Activated CD8-positive, alpha-beta memory T cell treated with anti-CD3 and anti-CD28 coated beads, Interleukin-2, amount 10 ng/mL, durations not matched to agents 7 days and 5 days (primary cell): ENCODE measurements around the gene RIN1. TPM values are rescaled to one million over a fixed set of nuclear protein-coding genes. Genes with fewer than 3 reads are reported as not detected.

Experiments
- ATAC-seq: fragments of 150-1000 bp; cut with Tn5 transposase; one replicate; pipeline ENCODE4 v1.10.0; 2021; ENCODE audit warnings: moderate library complexity
- CTCF ChIA-PET: fragments of 350-600 bp; sonication (Branson Sonifier 250); formaldehyde crosslinking; loops from one replicate; lab custom pipeline; 2021; ENCODE audit warnings: antibody characterized with exemption; lab: Charles Lee
- DNase-seq: peaks from one replicate; pipeline ENCODE4 v3.0.0-alpha.2; 2020
- H3K27ac Mint-ChIP-seq: one replicate; pipeline ENCODE4 v1.8.0; 2021; ENCODE audit warnings: mild to moderate bottlenecking, mixed read lengths
- H3K27me3 Mint-ChIP-seq: one replicate; pipeline ENCODE4 v1.8.0; 2021; ENCODE audit warnings: mixed read lengths
- H3K36me3 Mint-ChIP-seq: one replicate; pipeline ENCODE4 v1.8.0; 2021; ENCODE audit warnings: mild to moderate bottlenecking, mixed read lengths
- H3K4me1 Mint-ChIP-seq: one replicate; pipeline ENCODE4 v1.8.0; 2021; ENCODE audit warnings: mixed read lengths
- H3K4me3 Mint-ChIP-seq: one replicate; pipeline ENCODE4 v1.8.0; 2021; ENCODE audit warnings: mild to moderate bottlenecking, moderate library complexity, mixed read lengths
- H3K9me3 Mint-ChIP-seq: one replicate; pipeline ENCODE4 v1.8.0; 2022; ENCODE audit warnings: low read depth, mixed read lengths
- total RNA-seq, 2 experiments: library from RNA; stranded (reverse); gene quantifications; one replicate each; pipeline ENCODE4 v1.2.3, GENCODE V29; 2021

Gene RIN1
- total RNA-seq, 2 experiments from 2014 or later: 0.68 to 2.5 TPM

GRCh38 chr11:66317322-66317722 lies 18.9 kb downstream of the RIN1 start:
- Mint-ChIP-seq H3K4me1 (peaks cover 59% of the 10 kb centered on the region), H3K36me3 (peaks cover 20% of the 10 kb centered on the region), H3K27me3 (no peaks in the 10 kb centered on the region), H3K4me3 (peak overlapping the region; percentile 56), H3K27ac (peak overlapping the region; percentile 99), H3K9me3 (peaks cover 2% of the 10 kb centered on the region)
- CTCF ChIA-PET: interaction anchor here (0.8 to 2.7 kb wide), 10 partner anchors 9 to 121 kb away, joined by 3 to 14 read pairs (median 4); partner anchors contain the start of genes MRPL11, RIN1 and YIF1A
- ATAC-seq: peak; percentile 15
- peak; percentile 79 for DNase-seq

GRCh38 chr11:66316849-66317251 lies 19.4 kb downstream of the RIN1 start, which contains the start of gene CD248:
Gene CD248 (minus strand): TSS chr11:66317044. CDS start chr11:66317027, 17 bp downstream.
- peak within 1 kb of the TSS; percentile 69 for H3K4me3 Mint-ChIP-seq
- H3K4me1 Mint-ChIP-seq: peaks cover 59% of the 10 kb centered on the region
- H3K27me3 Mint-ChIP-seq: no peaks in the 10 kb centered on the region
- ATAC-seq (peak; percentile 8), DNase-seq (peak; percentile 68)
- H3K9me3 Mint-ChIP-seq: peaks cover 2% of the 10 kb centered on the region
- peak within 1 kb of the TSS; percentile 99 for H3K27ac Mint-ChIP-seq
- H3K36me3 Mint-ChIP-seq: peaks cover 20% of the 10 kb centered on the region
- CTCF ChIA-PET: interaction anchor here (0.8 to 2.7 kb wide), 9 partner anchors 10 to 122 kb away, joined by 3 to 14 read pairs (median 4); partner anchors contain the start of genes MRPL11, RIN1 and YIF1A

GRCh38 chr11:66315921-66316811 lies 20.1 kb downstream of the RIN1 start:
- DNase-seq (peak; percentile 61), ATAC-seq (no peak)
- Mint-ChIP-seq H3K27me3 (no peaks in the 10 kb centered on the region), H3K9me3 (peaks cover 2% of the 10 kb centered on the region), H3K4me1 (peaks cover 63% of the 10 kb centered on the region), H3K36me3 (peaks cover 20% of the 10 kb centered on the region), H3K27ac (peak overlapping the region; percentile 82), H3K4me3 (peak overlapping the region; percentile 69)
- CTCF ChIA-PET: interaction anchor here (0.8 to 7.0 kb wide), 7 partner anchors 11 to 70 kb away, joined by 3 to 174 read pairs (median 6); partner anchors contain the start of genes RIN1 and YIF1A

GRCh38 chr11:66315498-66315885 lies 20.7 kb downstream of the RIN1 start:
- peaks cover 63% of the 10 kb centered on the region for H3K4me1 Mint-ChIP-seq
- peaks cover 20% of the 10 kb centered on the region for H3K36me3 Mint-ChIP-seq
- peak overlapping the region; percentile 69 for H3K4me3 Mint-ChIP-seq
- peaks cover 2% of the 10 kb centered on the region for H3K9me3 Mint-ChIP-seq
- CTCF ChIA-PET: interaction anchor here (1.0 to 7.0 kb wide), 2 partner anchors 17 to 29 kb away, joined by 3 to 174 read pairs; partner anchors contain the start of gene RIN1
- peak overlapping the region; percentile 82 for H3K27ac Mint-ChIP-seq
- ATAC-seq: no peak
- DNase-seq: no peak
- no peaks in the 10 kb centered on the region for H3K27me3 Mint-ChIP-seq

GRCh38 chr11:66314561-66315497 lies 21.4 kb downstream of the RIN1 start:
- DNase-seq (no peak), ATAC-seq (no peak)
- Mint-ChIP-seq H3K4me1 (peaks cover 59% of the 10 kb centered on the region), H3K27ac (peak overlapping the region; percentile 91), H3K27me3 (no peaks in the 10 kb centered on the region), H3K4me3 (peak overlapping the region; percentile 89), H3K36me3 (peaks cover 15% of the 10 kb centered on the region), H3K9me3 (no peaks in the 10 kb centered on the region)
- CTCF ChIA-PET: interaction anchor here (1.0 to 7.0 kb wide), 3 partner anchors 11 to 28 kb away, joined by 3 to 174 read pairs (median 75); partner anchors contain the start of gene RIN1

GRCh38 chr11:66314186-66314501 lies 22.1 kb downstream of the RIN1 start:
- no peak for DNase-seq
- CTCF ChIA-PET: interaction anchor here (2.0 to 7.0 kb wide), 5 partner anchors 12 to 95 kb away, joined by 5 to 174 read pairs (median 75); partner anchors contain the start of gene RIN1
- peak overlapping the region; percentile 89 for H3K4me3 Mint-ChIP-seq
- H3K4me1 Mint-ChIP-seq: peaks cover 53% of the 10 kb centered on the region
- peak overlapping the region; percentile 91 for H3K27ac Mint-ChIP-seq
- H3K36me3 Mint-ChIP-seq: peaks cover 13% of the 10 kb centered on the region
- no peaks in the 10 kb centered on the region for H3K9me3 Mint-ChIP-seq
- ATAC-seq: no peak
- peaks cover under 1% of the 10 kb centered on the region for H3K27me3 Mint-ChIP-seq

- H3K27ac Mint-ChIP-seq: peak overlapping the region; percentile 91
- peaks cover 8% of the 10 kb centered on the region for H3K36me3 Mint-ChIP-seq
Measured at GRCh38 chr11:66313321-66314185, 22.7 kb downstream of the RIN1 start.

GRCh38 chr11:66312549-66313320 lies 23.5 kb downstream of the RIN1 start:
- Mint-ChIP-seq H3K9me3 (no peaks in the 10 kb centered on the region), H3K27me3 (peaks cover 3% of the 10 kb centered on the region), H3K4me1 (peaks cover 40% of the 10 kb centered on the region), H3K4me3 (peak overlapping the region; percentile 89), H3K36me3 (peaks cover 7% of the 10 kb centered on the region), H3K27ac (peak overlapping the region; percentile 98)
- DNase-seq: peak; percentile 99
- peak; percentile 79 for ATAC-seq
- CTCF ChIA-PET: interaction anchor here (0.5 to 7.0 kb wide), 28 partner anchors 9 to 1261 kb away, joined by 3 to 174 read pairs (median 8); partner anchors contain the start of genes B4GAT1, BRMS1, DPP3 and MRPL11

More at GRCh38 chr11:66313321-66314185, 22.7 kb downstream of the RIN1 start:
- ATAC-seq (no peak), DNase-seq (no peak)
- CTCF ChIA-PET: interaction anchor here (0.5 to 7.0 kb wide), 19 partner anchors 9 to 197 kb away, joined by 3 to 174 read pairs (median 13); partner anchors contain the start of genes B4GAT1, BRMS1, DPP3 and MRPL11
- Mint-ChIP-seq H3K4me3 (peak overlapping the region; percentile 89), H3K9me3 (no peaks in the 10 kb centered on the region), H3K4me1 (peaks cover 47% of the 10 kb centered on the region), H3K27me3 (peaks cover 3% of the 10 kb centered on the region)

GRCh38 chr11:66311965-66312548 lies 24.2 kb downstream of the RIN1 start:
- Mint-ChIP-seq H3K27ac (peak overlapping the region; percentile 98), H3K9me3 (no peaks in the 10 kb centered on the region), H3K27me3 (peaks cover 5% of the 10 kb centered on the region), H3K4me1 (peaks cover 34% of the 10 kb centered on the region), H3K4me3 (peak overlapping the region; percentile 89), H3K36me3 (peaks cover 7% of the 10 kb centered on the region)
- ATAC-seq (peak; percentile 72), DNase-seq (peak; percentile 97)
- CTCF ChIA-PET: interaction anchor here (0.6 to 7.0 kb wide), 33 partner anchors 10 to 487 kb away, joined by 3 to 174 read pairs (median 6); partner anchors contain the start of genes B4GAT1, BRMS1, DPP3 and MRPL11

GRCh38 chr11:66311470-66311964 lies 24.7 kb downstream of the RIN1 start:
- Mint-ChIP-seq H3K4me1 (peaks cover 34% of the 10 kb centered on the region), H3K4me3 (peak overlapping the region; percentile 89), H3K36me3 (peaks cover 7% of the 10 kb centered on the region), H3K27me3 (peaks cover 5% of the 10 kb centered on the region), H3K27ac (peak overlapping the region; percentile 98), H3K9me3 (no peaks in the 10 kb centered on the region)
- ATAC-seq (no peak), DNase-seq (no peak)
- CTCF ChIA-PET: interaction anchor here (0.6 to 7.0 kb wide), 26 partner anchors 11 to 303 kb away, joined by 3 to 174 read pairs (median 8); partner anchors contain the start of genes B4GAT1, BRMS1, MRPL11 and NPAS4
